Heart left ventricle (tissue), 16 donors: ENCODE data around the gene AFAP1L1. TPM values are rescaled to one million over a fixed set of nuclear protein-coding genes. Genes with fewer than 3 reads are reported as not detected.

ENCODE experiments used
- ATAC-seq, 4 donors: fragments of 200-7000 bp; cut with Tn5 transposase; one replicate each; pipeline ENCODE4 v1.9.1; 2020 to 2022; ENCODE audit warnings: moderate library complexity in 4 of 4, mild to moderate bottlenecking in 3 of 4, moderate number of reproducible peaks in 1 of 4
- DNase-seq, 5 donors: peaks; one replicate each; pipeline ENCODE4 v3.0.0-alpha.2; 2020
- H3K27ac ChIP-seq, 12 donors: fragments of 200-600 bp; sonication (generic) in 4 of 12; one replicate each; pipeline versions ENCODE4 v1.5.0 to v1.8.0; 2016 to 2022; ENCODE audit warnings: mild to moderate bottlenecking in 2 of 12
- H3K27me3 ChIP-seq, 9 donors: fragments of 200-600 bp; sonication (generic) in 2 of 9; one replicate each; pipeline versions ENCODE4 v1.5.1 to v1.8.0; 2016 to 2022; ENCODE audit warnings: mild to moderate bottlenecking in 3 of 9
- H3K36me3 ChIP-seq, 9 donors: fragments of 200-600 bp; sonication (generic) in 2 of 9; one replicate each; pipeline versions ENCODE4 v1.5.0 to v1.8.0; 2018 to 2022; ENCODE audit warnings: mild to moderate bottlenecking in 2 of 9
- H3K4me1 ChIP-seq, 12 donors: fragments of 200-600 bp; sonication (generic) in 4 of 12; one replicate each; pipeline versions ENCODE4 v1.5.0 to v1.8.0; 2016 to 2022; ENCODE audit warnings: mild to moderate bottlenecking in 3 of 12
- H3K4me3 ChIP-seq, 12 donors: fragments of 200-600 bp; sonication (generic) in 4 of 12; one replicate each; pipeline versions ENCODE4 v1.5.0 to v1.8.0; 2017 to 2022; ENCODE audit warnings: mild to moderate bottlenecking in 9 of 12, moderate library complexity in 4 of 12
- H3K9me3 ChIP-seq, 12 donors: fragments of 200-600 bp; sonication (generic) in 4 of 12; one replicate each; pipeline versions ENCODE4 v1.5.0 to v1.8.0; 2016 to 2022; ENCODE audit warnings: mild to moderate bottlenecking in 1 of 12
- POLR2A ChIP-seq, 2 donors: fragments of 450-650 bp; IDR thresholded peaks; one replicate each; pipeline ENCODE4 v1.6.1; 2017; ENCODE audit warnings: antibody characterized with exemption in 2 of 2, mild to moderate bottlenecking in 2 of 2, moderate library complexity in 2 of 2
- WGBS, 4 donors: extraction: QIAGEN DNeasy Blood & Tissue Kit in 2 of 4; methylation state at CpG; one replicate each; pipeline versions ENCODE4 v1.1.5 to v1.1.7; 2013 to 2018; 5-methylcytosine and 5-hydroxymethylcytosine counted together
- intact Hi-C, 10 donors: fragments of 100-400 bp; cut with DNase I; formaldehyde crosslinking; loops; one replicate each; pipeline versions ENCODE4 v1.11.1 to v1.14.2; 2022
- polyA plus RNA-seq, 2 donors: library from polyadenylated mRNA; stranded (reverse); fragments of 200-250 nt; gene quantifications; one replicate each; pipeline ENCODE4 v1.2.3, GENCODE V29; 2013
- total RNA-seq, 9 donors: library from RNA; depleted of rRNA in 2 of 9; stranded (reverse); fragments of >200 nt in 2 of 9; fragmentation: NEBNext Ultra II Directional in 3 of 9; extraction: Animal tissue kit (Norgen Biotek cat#: 25700) in 3 of 9; gene quantifications; one replicate each; pipeline versions ENCODE4 v1.1.0 to v1.2.4, GENCODE V29; 2016 to 2023
- TF ChIP-seq, protein P1 (sequence below), 12 donors: fragments of 200-600 bp; sonication (generic) in 4 of 12; IDR thresholded peaks; one replicate each; pipeline versions ENCODE4 v1.5.0 to v1.8.0; 2018 to 2022; ENCODE audit warnings: antibody characterized with exemption in 12 of 12, mild to moderate bottlenecking in 5 of 12
- donor health status: ischemic (EF 13 %, LVEDD 7.1; RV severe dilation, severe dysfunction).
- donor health status: healthy with polysubstance abuse.
- donor health status: DM: no; HTN: yes; CAD: no.
- donor health status: DM: no; HTN: no; CAD: no.
- donor health status: ischemic (EF 25% LVEDD 6.9; RV normal size, moderate dysfunction).
- donor health status: ischemic (EF 25% LVEDD 5.7; RV mildly dilated, moderate dysfunction).
- donor health status: healthy.
- donor health status: DM: yes; HTN: yes; CAD: no.
- donor health status: ischemic (EF 35%, LVEDD 5.7; RV mildly dilated, moderate dysfunction).
- donor health status: nonischemic (EF 11% LVEDD 7.7; RV severe dilation, severe dysfunction).
- donor health status: DM: yes; HTN: yes; CAD: no.
- donor health status: PGD.
- donor health status: ischemic (EF 29% LVEDD 5.4; RV normal size, mild dysfunction).
- donor health status: nonischemic (EF 23%, LVEDD 6.1; RV moderate dilation, normal function).

AFAP1L1 gene
- total and polyA plus RNA-seq, 11 donors, result 30.4 to 57.7 (median 45.0) TPM

DNA sequence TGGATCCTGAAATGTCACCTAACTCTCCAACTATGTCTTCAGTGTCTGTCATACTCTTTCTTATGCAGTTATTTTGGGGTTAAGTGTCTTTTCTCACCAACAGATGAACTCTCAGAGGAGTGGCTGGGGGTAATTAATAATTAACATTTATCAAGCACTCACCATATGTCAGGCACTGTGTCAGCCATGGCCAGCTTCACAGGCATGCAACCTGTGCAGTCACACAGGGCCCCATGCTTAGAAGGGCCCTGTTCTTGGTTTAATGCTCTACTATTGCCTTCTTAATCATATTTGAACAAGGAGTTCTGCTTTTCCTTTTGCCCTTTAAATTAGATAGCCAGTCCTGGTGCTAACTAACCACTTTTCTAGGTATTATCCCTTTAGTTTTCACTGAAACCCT, 70.2 kb downstream of the AFAP1L1 start:
- ATAC-seq, result no peak
- no peak overlapping the region for H3K27ac ChIP-seq
- intact Hi-C loops, result loop anchor here in 1 of 10 donors (10.0 kb wide), 1 partner anchor 207 kb away; no protein-coding TSS in a partner anchor
- no peaks in the 10 kb centered on the region for H3K27me3 ChIP-seq
- H3K4me1 ChIP-seq, result peaks cover 0 to 25% (median 13%) of the 10 kb centered on the region in 12 donors
- no peak for TF ChIP-seq POLR2A (IDR thresholded peaks at IDR 0.05)
- TF ChIP-seq, protein P1, sequence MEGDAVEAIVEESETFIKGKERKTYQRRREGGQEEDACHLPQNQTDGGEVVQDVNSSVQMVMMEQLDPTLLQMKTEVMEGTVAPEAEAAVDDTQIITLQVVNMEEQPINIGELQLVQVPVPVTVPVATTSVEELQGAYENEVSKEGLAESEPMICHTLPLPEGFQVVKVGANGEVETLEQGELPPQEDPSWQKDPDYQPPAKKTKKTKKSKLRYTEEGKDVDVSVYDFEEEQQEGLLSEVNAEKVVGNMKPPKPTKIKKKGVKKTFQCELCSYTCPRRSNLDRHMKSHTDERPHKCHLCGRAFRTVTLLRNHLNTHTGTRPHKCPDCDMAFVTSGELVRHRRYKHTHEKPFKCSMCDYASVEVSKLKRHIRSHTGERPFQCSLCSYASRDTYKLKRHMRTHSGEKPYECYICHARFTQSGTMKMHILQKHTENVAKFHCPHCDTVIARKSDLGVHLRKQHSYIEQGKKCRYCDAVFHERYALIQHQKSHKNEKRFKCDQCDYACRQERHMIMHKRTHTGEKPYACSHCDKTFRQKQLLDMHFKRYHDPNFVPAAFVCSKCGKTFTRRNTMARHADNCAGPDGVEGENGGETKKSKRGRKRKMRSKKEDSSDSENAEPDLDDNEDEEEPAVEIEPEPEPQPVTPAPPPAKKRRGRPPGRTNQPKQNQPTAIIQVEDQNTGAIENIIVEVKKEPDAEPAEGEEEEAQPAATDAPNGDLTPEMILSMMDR (IDR thresholded peaks at IDR 0.05), result no peak
- H3K9me3 ChIP-seq, result no peaks in the 10 kb centered on the region
- DNase-seq, result no peak
- peaks cover 0 to 62% (median 44%) of the 10 kb centered on the region in 9 donors for H3K36me3 ChIP-seq
- H3K4me3 ChIP-seq, result no peak overlapping the region

DNA sequence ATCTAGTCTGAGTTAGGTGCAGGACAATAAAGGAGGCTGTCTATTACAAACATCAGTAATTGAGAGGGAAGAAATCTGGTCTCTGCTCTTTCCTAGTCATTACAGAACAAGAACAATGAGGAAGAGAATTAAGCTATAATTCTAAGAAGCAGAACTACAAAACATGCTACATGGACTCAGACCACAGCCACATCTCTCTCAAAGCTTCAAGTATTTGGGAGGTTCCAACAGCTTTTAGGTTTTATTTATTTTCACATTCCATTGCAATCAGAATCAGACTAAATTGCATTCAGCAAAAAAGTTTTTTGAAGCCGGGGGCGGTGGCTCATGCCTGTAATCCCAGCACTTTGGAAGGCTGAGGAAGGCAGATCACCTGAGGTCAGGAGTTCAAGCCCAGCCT, 72.5 kb downstream of the AFAP1L1 start:
- Histone ChIP-seq H3K27ac (peak overlapping the region in 10 of 12 donors; percentile 69 to 93 (median 87)), H3K4me3 (no peak overlapping the region), H3K9me3 (no peaks in the 10 kb centered on the region), H3K4me1 (peaks cover 0 to 48% (median 16%) of the 10 kb centered on the region in 12 donors), H3K36me3 (peaks cover 0 to 61% (median 44%) of the 10 kb centered on the region in 9 donors), H3K27me3 (no peaks in the 10 kb centered on the region)
- TF ChIP-seq, protein P1 (IDR thresholded peaks at IDR 0.05), result no peak
- TF ChIP-seq POLR2A (IDR thresholded peaks at IDR 0.05), result no peak
- intact Hi-C loops, result loop anchor here in 1 of 10 donors (10.0 kb wide), 1 partner anchor 209 kb away; no protein-coding TSS in a partner anchor
- no peak for ATAC-seq
- 80 to 91% (median 87%) methylated on average over 2 of the region's 2 CpGs for whole genome bisulfite sequencing, 4 donors
- no peak for DNase-seq

- Histone ChIP-seq H3K4me3 (peak within 1 kb of the TSS; percentile 49 to 86 (median 74)), H3K4me1 (peaks cover 0 to 52% (median 16%) of the 10 kb centered on the region in 12 donors), H3K27me3 (no peaks in the 10 kb centered on the region), H3K27ac (peak within 1 kb of the TSS; percentile 69 to 93 (median 86)), H3K9me3 (no peaks in the 10 kb centered on the region), H3K36me3 (peaks cover 2 to 61% (median 47%) of the 10 kb centered on the region in 9 donors)
- DNase-seq, result peak; percentile 95 to 98 (median 98)
- ATAC-seq, result peak; percentile 95 to 98 (median 98)
- peak in 1 of 2 donors; percentile 68 for TF ChIP-seq POLR2A (IDR thresholded peaks at IDR 0.05)
- TF ChIP-seq, protein P1 (IDR thresholded peaks at IDR 0.05), result no peak
- intact Hi-C loops, result loop anchor here in 3 of 10 donors (5.0 to 10.0 kb wide), 3 partner anchors 58 to 211 kb away; no protein-coding TSS in a partner anchor
- 0 to 1% (median 1%) methylated on average over 37 to 54 of the region's 54 CpGs for WGBS, 4 donors
Measured at GRCh38 chr5:149345147-149345891, 73.7 kb downstream of the AFAP1L1 start, which contains the start of gene GRPEL2. TSS of gene GRPEL2 (plus strand) at chr5:149345499. CDS start at chr5:149345540, 41 bp downstream.

- Histone ChIP-seq H3K4me1 (peaks cover 0 to 52% (median 16%) of the 10 kb centered on the region in 12 donors), H3K4me3 (peak overlapping the region; percentile 49 to 86 (median 74)), H3K9me3 (no peaks in the 10 kb centered on the region), H3K36me3 (peaks cover 2 to 61% (median 47%) of the 10 kb centered on the region in 9 donors), H3K27ac (peak overlapping the region; percentile 69 to 93 (median 86)), H3K27me3 (no peaks in the 10 kb centered on the region)
- TF ChIP-seq, protein P1 (IDR thresholded peaks at IDR 0.05), result no peak
- no peak for TF ChIP-seq POLR2A (IDR thresholded peaks at IDR 0.05)
- intact Hi-C loops, result loop anchor here in 3 of 10 donors (5.0 to 10.0 kb wide), 3 partner anchors 59 to 211 kb away; no protein-coding TSS in a partner anchor
- 0 to 2% (median 1%) methylated on average over 11 of the region's 11 CpGs for WGBS, 4 donors
- DNase-seq (peak in 1 of 5 donors; percentile 21), ATAC-seq (peak; percentile 0 to 12 (median 7))
Measured at GRCh38 chr5:149345892-149346222, 74.2 kb downstream of the AFAP1L1 start.
